Stimulated activated CD8-positive, alpha-beta memory T cell treated with anti-CD3 and anti-CD28 coated beads, Interleukin-15, amount 100 ng/mL, for 4 hours (primary cell): ENCODE measurements around the gene DCAF7.

Experiments
- DNase-seq, 2 donors: peaks; one replicate each; pipeline ENCODE4 v3.0.0-alpha.2; 2020; ENCODE audit warnings: low read depth in 2 of 2

The DCAF7 gene

GRCh38 chr17:63544467-63545301 is 5.6 kb upstream of the DCAF7 start:
- no peak for DNase-seq

GRCh38 chr17:63546308-63547082 is 3.8 kb upstream of the DCAF7 start:
- DNase-seq = no peak

DNA sequence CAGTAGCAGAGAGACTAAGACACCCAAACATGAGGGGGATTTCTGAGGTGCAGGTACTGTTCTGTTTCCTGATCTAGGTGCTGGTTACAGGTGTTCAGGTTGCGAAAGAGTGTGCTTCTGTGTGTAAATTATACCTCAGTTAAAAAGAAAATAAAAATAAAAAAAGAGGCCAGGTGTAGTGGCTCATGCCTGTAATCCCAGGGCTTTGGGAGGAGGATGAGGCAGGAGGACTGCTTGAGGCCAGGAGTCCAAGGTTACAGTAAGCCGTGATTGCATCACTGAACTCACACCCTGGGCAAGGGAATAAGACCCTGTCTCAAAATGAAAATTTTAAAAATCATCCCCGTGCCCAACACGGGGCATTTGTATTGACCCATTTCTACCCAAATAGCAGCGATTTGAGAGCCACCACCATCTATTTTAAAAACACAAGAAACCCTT is 3.2 kb upstream of the DCAF7 start:
- no peak for DNase-seq

DNA sequence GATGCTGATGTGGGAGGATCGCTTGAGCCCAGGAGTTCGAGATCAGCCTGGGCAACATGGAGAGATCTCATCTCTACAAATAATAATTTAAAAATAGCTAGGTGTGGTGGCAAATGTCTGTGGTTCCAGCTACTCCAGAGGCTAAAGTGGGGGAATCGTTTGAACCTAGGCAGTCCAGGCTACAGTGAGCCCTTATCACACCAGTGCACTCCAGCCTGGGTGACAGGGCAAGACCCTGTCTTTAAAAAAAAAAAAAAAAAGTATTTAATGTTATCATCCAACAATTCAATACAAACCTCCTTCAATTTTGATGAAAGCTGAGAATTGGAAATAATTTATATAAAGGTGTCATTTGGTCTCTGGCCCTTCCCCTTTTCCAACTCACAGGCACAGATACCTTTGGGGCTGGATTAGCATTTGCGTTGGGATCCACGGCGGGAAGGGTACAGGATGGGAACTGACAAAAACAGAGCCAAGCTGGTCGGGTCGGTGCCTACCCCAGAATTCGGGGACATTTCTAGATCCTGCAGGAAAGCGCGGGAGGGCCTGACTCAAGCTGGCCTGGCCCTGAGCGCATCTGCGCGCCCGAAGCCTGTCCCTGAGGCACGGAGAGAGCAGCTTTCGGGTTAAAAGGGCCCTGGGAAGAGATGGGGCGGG is 860 bp upstream of the DCAF7 start:
- DNase-seq = no peak

GRCh38 chr17:63550817-63551639 is 751 bp downstream of the DCAF7 start:
- no peak for DNase-seq

DNA sequence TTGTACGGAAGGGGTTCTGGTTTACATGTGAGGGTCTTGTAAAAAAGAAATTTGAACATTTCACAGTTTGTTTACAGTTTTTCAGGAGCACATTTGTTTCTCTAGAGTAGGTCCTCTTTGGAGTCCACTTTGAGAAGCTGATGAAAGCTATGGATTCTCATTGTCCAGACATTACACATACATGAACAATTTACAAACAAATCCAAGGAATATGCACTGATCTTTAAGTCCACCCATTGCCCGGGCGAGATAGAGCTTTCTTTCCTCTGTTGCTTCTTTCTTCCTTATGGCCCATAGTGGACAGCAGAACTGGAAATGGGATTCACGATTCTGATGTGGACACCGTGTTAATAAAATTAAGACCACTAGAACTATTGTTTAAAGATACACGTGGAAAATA is 1.9 kb downstream of the DCAF7 start:
- DNase-seq = no peak

GRCh38 chr17:63555500-63556156 is 5.4 kb downstream of the DCAF7 start:
- DNase-seq = no peak

DNA sequence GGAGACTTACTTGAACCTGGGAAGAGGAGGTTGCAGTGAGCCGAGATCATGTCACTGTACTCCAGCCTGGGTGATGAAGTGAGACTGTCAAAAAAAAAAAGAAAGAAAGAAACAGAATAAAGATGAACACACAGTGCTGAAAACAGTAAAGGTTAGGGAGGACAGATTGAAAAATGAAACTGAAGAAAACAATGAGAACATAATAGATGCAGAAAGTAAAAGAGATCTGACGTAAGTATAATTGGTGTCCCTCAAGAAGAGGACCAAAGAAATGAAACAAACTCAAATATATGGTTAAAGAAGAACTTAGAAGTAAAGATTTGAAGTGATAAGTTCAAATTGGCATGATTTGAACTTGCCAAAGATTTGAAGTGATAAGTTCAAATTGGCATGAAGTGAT is 7.1 kb downstream of the DCAF7 start:
- no peak for DNase-seq

DNA sequence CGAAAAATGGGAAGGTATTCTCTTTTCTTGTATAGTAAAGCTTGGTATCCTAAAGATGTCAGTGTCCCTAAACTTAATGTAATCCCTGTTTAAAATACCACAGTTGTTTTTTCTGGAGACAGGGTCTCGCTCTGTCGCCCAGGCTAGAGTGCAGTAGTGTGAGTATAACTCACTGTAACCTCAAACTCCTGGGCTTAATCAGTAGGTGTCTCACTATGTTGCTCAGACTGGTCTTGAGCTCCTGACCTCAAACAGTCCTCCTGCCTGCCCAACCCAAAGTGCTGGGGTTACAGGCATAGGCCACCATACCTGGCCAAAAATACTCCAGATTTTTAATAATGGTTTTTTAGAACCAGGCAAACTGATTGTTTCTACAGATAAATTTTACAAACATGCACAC is 8.2 kb downstream of the DCAF7 start:
- DNase-seq = no peak

DNA sequence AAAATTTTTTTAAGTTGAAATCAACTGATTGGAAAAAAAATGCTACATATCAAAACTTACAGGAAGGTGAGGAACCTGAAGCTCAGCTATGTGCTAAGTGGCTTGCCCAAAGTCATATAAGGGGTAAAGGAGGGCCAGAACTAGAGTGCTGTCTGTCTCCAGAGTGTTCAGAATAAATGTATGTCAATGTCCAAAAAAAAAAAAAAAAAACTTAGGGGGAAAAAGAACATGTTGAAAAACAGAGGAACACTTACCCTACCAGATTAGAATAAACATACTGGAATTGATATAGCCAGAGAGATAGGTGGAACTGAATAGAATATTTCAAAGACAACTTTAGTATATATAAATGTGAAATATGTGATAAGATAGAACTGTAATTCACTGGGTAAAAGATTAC is 11.5 kb downstream of the DCAF7 start:
- no peak for DNase-seq

DNA sequence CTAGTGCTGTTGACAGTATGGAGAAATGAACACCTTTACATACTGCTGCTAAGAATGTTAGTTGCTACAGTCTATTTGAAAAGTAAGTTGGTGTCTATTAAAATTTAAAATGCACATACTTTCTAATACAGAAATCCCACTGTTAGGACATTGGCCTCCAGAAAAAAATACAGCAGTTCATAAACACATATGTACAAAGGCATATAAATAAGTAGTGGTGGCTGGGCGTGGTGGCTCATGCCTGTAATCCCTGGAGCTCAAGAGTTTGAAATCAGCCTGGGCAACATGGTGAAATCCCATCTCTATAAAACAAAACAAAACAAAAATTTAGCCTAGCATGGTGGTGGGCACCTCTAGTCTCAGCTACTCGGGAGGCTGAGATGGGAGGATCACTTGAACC is 13.1 kb downstream of the DCAF7 start:
- no peak for DNase-seq

GRCh38 chr17:63564562-63564961 is 14.3 kb downstream of the DCAF7 start:
- no peak for DNase-seq

DNA sequence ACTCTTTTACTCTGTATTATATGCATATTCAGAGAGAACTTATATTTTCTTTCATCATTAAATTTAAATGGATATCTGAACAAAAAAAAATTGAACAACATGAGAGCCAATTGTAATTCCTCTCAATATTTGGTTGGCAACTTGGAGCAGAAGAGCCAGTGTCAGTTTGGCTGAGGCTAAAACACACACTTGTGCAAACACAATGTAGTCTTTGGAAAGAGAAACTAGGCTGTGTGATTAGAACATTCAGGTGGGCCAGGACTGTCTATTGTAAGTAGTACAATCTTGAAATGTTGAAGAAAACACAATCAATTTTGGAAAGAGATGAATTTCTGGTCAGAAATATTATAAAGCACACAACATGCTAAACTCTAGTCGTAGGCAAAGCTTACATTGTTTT is 17.0 kb downstream of the DCAF7 start:
- no peak for DNase-seq

GRCh38 chr17:63568563-63568962 is 18.3 kb downstream of the DCAF7 start:
- no peak for DNase-seq

GRCh38 chr17:63571632-63572310 is 21.5 kb downstream of the DCAF7 start:
- no peak for DNase-seq

GRCh38 chr17:63573634-63574033 is 23.4 kb downstream of the DCAF7 start:
- DNase-seq = no peak

GRCh38 chr17:63578027-63578768 is 27.9 kb downstream of the DCAF7 start:
- DNase-seq = no peak

GRCh38 chr17:63578769-63579111 is 28.5 kb downstream of the DCAF7 start:
- DNase-seq = no peak

- DNase-seq = no peak
Observed at GRCh38 chr17:63579633-63580032, 29.4 kb downstream of the DCAF7 start.

DNA sequence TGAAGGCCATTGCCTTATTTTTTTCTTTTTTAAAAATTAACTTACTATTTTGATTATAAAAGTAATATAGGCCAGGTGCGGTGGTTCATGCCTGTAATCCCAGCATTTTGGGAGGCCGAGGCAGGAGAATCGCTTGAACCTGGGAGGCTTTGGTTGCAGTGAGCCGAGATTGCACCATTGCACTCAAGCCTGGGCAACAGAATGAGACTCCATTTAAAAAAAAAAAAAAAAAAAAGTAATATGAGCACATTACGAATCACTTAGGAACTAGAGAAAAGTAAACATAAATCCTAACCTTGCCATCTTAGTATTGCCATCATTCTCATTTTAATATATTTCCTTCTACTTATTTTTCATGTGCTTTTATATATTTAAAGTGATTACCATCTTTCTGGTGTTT is 37.5 kb downstream of the DCAF7 start:
- DNase-seq = no peak
